Large intestine (tissue), 3 donors: ENCODE measurements around the gene MYO1F. TPM values are rescaled to one million over a fixed set of nuclear protein-coding genes. Genes with fewer than 3 reads are reported as not detected.

Experiments
- DNase-seq, 2 donors: peaks; one replicate each; pipeline versions ENCODE4 v3.0.0 to v3.0.0-alpha.2; 2013
- H3K27ac ChIP-seq: one replicate; pipeline ENCODE4 v1.5.1; 2013; ENCODE audit warnings: low read length
- H3K27me3 ChIP-seq: 2 replicates; pipeline ENCODE4 v1.6.1; 2013; ENCODE audit warnings: low read length; ENCODE audit not compliant: control insufficient read depth, insufficient read depth
- H3K36me3 ChIP-seq: 2 replicates; pipeline ENCODE4 v1.6.1; 2013; ENCODE audit warnings: low read length; ENCODE audit not compliant: control insufficient read depth, insufficient read depth
- H3K4me1 ChIP-seq: one replicate; pipeline ENCODE4 v1.6.1; 2013; ENCODE audit warnings: low read length; ENCODE audit not compliant: control insufficient read depth, insufficient read depth
- H3K4me3 ChIP-seq: one replicate; pipeline ENCODE4 v1.5.1; 2013; ENCODE audit warnings: low read length
- H3K9me3 ChIP-seq: one replicate; pipeline ENCODE4 v1.6.1; 2013; ENCODE audit warnings: mild to moderate bottlenecking, low read depth, low read length, moderate library complexity; ENCODE audit not compliant: control insufficient read depth
- WGBS: methylation state at CpG from one replicate; pipeline ENCODE4 v1.1.5; 2013; ENCODE audit warnings: low lambda C conversion rate; ENCODE audit not compliant: insufficient coverage; 5-methylcytosine and 5-hydroxymethylcytosine counted together
- polyA plus RNA-seq: library from polyadenylated mRNA; unstranded; fragments of 120-200 nt; gene quantifications from one replicate; pipeline ENCODE4 v1.2.1, GENCODE V29; 2013

MYO1F gene
- polyA plus RNA-seq, 1 donor: 13.9 TPM

GRCh38 chr19:8494158-8494557, 83.1 kb downstream of the MYO1F start:
- Histone ChIP-seq H3K4me1 (no peaks in the 10 kb centered on the region), H3K4me3 (no peak overlapping the region)

GRCh38 chr19:8491574-8491973, 85.7 kb downstream of the MYO1F start:
- H3K27ac ChIP-seq: no peak overlapping the region
- H3K36me3 ChIP-seq: peaks cover 38% of the 10 kb centered on the region
- no peaks in the 10 kb centered on the region for H3K27me3 ChIP-seq
- WGBS: no CpG with 5 or more reads among the region's 6 CpGs
- H3K4me1 ChIP-seq: no peaks in the 10 kb centered on the region
- H3K9me3 ChIP-seq: no peaks in the 10 kb centered on the region
- no peak overlapping the region for H3K4me3 ChIP-seq
- DNase-seq: no peak

More at GRCh38 chr19:8494158-8494557, 83.1 kb downstream of the MYO1F start:
- WGBS: no CpG with 5 or more reads among the region's 7 CpGs
- H3K36me3 ChIP-seq: peaks cover 12% of the 10 kb centered on the region
- H3K27me3 ChIP-seq: no peaks in the 10 kb centered on the region
- H3K27ac ChIP-seq: no peak overlapping the region
- H3K9me3 ChIP-seq: peaks cover 3% of the 10 kb centered on the region
- no peak for DNase-seq

GRCh38 chr19:8490873-8491272, 86.4 kb downstream of the MYO1F start:
- Histone ChIP-seq H3K27me3 (no peaks in the 10 kb centered on the region), H3K27ac (no peak overlapping the region), H3K36me3 (peaks cover 45% of the 10 kb centered on the region), H3K9me3 (no peaks in the 10 kb centered on the region), H3K4me3 (no peak overlapping the region), H3K4me1 (no peaks in the 10 kb centered on the region)
- WGBS: no CpG with 5 or more reads among the region's 12 CpGs
- DNase-seq: no peak

- Histone ChIP-seq H3K4me1 (no peaks in the 10 kb centered on the region), H3K27ac (no peak overlapping the region), H3K9me3 (peaks cover 4% of the 10 kb centered on the region), H3K36me3 (peaks cover 50% of the 10 kb centered on the region), H3K27me3 (no peaks in the 10 kb centered on the region), H3K4me3 (no peak overlapping the region)
- no CpG with 5 or more reads among the region's 24 CpGs for whole genome bisulfite sequencing
- no peak for DNase-seq
These were observed 86.9 kb downstream of the MYO1F start for GRCh38 chr19:8490395-8490760.

GRCh38 chr19:8489561-8490394, 87.5 kb downstream of the MYO1F start:
- Histone ChIP-seq H3K4me1 (no peaks in the 10 kb centered on the region), H3K9me3 (peaks cover 4% of the 10 kb centered on the region), H3K27me3 (no peaks in the 10 kb centered on the region), H3K4me3 (no peak overlapping the region), H3K27ac (no peak overlapping the region), H3K36me3 (peaks cover 56% of the 10 kb centered on the region)
- WGBS: no CpG with 5 or more reads among the region's 25 CpGs
- DNase-seq: no peak

GRCh38 chr19:8488365-8488764, 88.9 kb downstream of the MYO1F start:
- H3K27me3 ChIP-seq: no peaks in the 10 kb centered on the region
- no peak overlapping the region for H3K27ac ChIP-seq
- H3K4me3 ChIP-seq: no peak overlapping the region
- DNase-seq: no peak
- peaks cover 4% of the 10 kb centered on the region for H3K9me3 ChIP-seq
- no CpG with 5 or more reads among the region's 15 CpGs for WGBS
- peaks cover 68% of the 10 kb centered on the region for H3K36me3 ChIP-seq
- H3K4me1 ChIP-seq: no peaks in the 10 kb centered on the region

GRCh38 chr19:8487137-8487851, 89.9 kb downstream of the MYO1F start:
- Histone ChIP-seq H3K9me3 (peaks cover 4% of the 10 kb centered on the region), H3K36me3 (peaks cover 78% of the 10 kb centered on the region), H3K4me1 (no peaks in the 10 kb centered on the region), H3K27ac (no peak overlapping the region), H3K27me3 (no peaks in the 10 kb centered on the region), H3K4me3 (no peak overlapping the region)
- WGBS: no CpG with 5 or more reads among the region's 13 CpGs
- DNase-seq: no peak

- Histone ChIP-seq H3K9me3 (peaks cover 4% of the 10 kb centered on the region), H3K4me1 (no peaks in the 10 kb centered on the region), H3K4me3 (no peak overlapping the region), H3K27ac (no peak overlapping the region), H3K27me3 (no peaks in the 10 kb centered on the region), H3K36me3 (peaks cover 82% of the 10 kb centered on the region)
- 93% methylated on average over 3 of the region's 16 CpGs for WGBS
- DNase-seq: no peak
These were observed 90.5 kb downstream of the MYO1F start for GRCh38 chr19:8486661-8487136.

GRCh38 chr19:8485561-8486371, 91.5 kb downstream of the MYO1F start:
- H3K4me1 ChIP-seq: no peaks in the 10 kb centered on the region
- H3K27me3 ChIP-seq: no peaks in the 10 kb centered on the region
- H3K9me3 ChIP-seq: peaks cover 4% of the 10 kb centered on the region
- no CpG with 5 or more reads among the region's 62 CpGs for WGBS
- no peak overlapping the region for H3K4me3 ChIP-seq
- peaks cover 90% of the 10 kb centered on the region for H3K36me3 ChIP-seq
- no peak for DNase-seq
- H3K27ac ChIP-seq: no peak overlapping the region

GRCh38 chr19:8484331-8484894, 92.8 kb downstream of the MYO1F start:
- H3K27ac ChIP-seq: no peak overlapping the region
- peaks cover 4% of the 10 kb centered on the region for H3K9me3 ChIP-seq
- WGBS: no CpG with 5 or more reads among the region's 18 CpGs
- no peaks in the 10 kb centered on the region for H3K27me3 ChIP-seq
- peaks cover 87% of the 10 kb centered on the region for H3K36me3 ChIP-seq
- H3K4me1 ChIP-seq: no peaks in the 10 kb centered on the region
- H3K4me3 ChIP-seq: no peak overlapping the region
- no peak for DNase-seq
